ENCODE results near the gene ZAR1.

The ZAR1 gene

DNA sequence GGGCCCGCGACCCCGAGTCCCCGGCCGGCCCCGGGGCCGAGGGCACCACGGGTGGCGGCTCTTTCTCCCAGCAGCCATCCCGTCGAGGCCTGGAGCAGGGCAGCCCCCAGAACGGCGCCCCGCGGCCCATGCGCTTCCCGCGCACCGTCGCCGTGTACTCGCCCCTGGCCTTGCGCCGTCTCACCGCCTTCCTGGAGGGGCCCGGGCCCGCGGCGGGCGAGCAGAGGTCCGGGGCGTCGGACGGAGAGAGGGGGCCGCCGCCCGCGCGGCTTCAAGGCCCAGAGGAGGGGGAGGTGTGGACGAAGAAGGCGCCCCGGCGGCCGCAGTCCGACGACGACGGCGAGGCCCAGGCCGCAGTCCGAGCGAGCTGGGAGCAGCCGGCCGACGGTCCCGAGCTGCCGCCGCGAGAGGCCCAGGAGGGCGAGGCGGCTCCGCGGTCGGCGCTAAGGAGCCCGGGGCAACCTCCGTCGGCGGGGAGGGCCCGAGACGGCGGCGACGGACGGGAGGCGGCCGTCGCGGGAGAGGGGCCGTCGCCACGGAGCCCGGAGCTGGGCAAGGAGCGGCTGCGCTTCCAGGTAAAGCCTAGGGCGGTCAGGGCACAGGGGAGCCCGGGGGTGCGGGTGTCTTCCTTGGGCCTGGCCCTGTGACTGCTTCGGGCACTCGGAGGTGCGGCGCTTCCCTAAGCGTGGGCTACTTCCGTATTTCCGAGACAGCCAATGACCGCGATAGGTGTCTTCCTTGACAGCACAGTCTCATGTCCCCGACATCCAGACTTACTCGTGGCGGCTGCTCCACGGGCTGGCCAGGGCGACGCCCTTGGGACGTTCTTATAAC, 845 bp downstream of the ZAR1 start:
- no peak for DNase-seq

DNA sequence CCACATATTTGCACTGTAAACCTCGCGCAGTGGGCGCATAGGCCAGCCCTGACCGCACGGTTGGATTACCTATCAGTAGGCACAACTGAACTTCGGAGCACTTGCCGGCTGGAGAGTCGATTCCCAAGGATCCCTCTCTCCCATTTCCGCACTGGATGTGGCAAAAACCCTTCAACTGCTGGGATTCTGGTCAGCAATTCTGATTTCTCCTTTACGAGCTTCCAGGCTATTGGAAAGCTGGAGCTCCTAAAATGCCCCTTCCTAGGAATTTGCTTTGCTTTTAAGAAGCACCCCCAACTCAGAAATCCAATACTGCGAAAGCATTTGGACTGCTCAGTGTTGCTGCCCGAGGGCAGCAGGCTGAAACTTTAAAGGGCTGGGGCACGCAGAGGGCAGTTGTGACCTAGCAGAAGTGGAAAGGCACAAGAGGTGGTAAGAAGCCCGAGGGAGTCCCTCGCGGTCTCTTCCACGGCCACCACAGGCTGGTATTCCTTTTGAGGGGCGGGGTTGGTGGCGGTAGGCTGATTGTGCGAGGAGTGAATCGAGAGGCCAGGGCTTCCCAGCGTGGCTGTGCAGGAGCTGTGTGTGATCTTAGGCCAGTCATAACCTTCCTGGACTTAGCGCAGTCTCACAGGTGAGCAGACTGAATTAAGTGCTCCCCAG, 1.6 kb downstream of the ZAR1 start:
- no peak for DNase-seq

DNA sequence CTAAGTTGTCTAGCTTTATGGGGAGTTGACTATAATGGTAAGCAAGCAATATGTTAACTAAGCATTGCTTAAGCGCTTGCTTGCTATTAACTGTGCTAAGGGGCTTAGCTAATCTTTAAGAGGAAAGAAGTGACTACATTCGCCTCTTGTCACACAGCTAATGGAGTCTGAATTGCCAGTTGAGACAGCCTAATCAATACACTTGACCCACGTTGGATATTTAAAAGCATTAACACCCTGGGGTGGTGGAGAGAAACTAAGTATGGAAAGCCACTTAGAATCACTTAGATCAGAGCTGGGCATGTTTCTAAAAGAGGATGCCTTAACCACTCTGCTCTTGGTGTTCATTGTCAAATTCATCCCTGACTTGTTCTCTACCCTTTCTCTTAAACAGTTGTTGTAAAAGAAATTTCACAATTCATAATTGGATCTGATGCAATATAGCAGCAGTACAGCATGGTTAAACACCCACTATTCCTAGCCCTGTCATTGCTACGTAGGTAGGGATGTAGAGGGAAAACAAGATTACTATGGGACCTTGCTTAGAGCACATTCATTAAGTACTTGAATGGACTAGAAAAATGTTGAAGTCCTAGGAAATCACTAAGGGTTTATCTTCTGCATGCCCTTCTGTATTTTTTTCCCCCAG, 3.5 kb downstream of the ZAR1 start:
- DNase-seq: no peak

DNA sequence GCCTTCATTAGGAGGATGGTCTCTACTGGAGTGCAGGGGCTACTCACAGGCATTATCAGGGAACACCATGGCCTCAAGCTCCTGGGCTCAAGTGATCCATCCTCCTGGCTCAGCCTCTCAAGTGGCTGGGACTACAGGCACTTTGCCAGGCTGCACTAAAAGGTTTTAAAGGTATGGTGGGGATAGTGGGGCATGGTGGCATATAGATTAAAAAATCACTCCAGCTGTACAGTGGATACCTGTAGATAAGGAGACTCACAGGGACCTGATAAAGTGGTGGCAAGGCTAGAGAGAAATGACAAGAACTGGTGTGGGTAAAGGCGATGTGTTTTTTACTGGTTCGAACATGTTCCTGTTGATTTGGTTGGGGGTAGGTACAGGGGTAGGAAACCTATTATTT, 5.9 kb downstream of the ZAR1 start:
- DNase-seq: no peak

DNA sequence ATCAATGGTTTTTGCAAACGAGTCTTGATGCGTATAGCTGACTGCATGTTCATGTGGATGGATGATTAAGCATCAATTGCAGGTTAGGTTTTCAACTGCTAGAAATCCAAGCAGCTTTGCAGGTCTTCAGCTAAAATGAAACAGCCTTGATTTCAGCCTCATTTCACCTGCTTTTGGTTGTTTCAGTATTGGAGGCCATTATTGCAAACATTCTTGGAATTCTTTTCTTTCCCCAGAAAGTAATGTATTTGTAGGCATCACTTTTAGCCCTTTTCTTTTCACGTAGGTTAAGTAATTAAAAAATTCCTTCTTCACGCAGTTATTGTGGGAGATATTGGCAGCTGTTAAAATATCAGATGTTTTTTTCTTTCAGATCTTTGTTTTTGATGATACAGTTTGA, 8.8 kb downstream of the ZAR1 start:
- no peak for DNase-seq

DNA sequence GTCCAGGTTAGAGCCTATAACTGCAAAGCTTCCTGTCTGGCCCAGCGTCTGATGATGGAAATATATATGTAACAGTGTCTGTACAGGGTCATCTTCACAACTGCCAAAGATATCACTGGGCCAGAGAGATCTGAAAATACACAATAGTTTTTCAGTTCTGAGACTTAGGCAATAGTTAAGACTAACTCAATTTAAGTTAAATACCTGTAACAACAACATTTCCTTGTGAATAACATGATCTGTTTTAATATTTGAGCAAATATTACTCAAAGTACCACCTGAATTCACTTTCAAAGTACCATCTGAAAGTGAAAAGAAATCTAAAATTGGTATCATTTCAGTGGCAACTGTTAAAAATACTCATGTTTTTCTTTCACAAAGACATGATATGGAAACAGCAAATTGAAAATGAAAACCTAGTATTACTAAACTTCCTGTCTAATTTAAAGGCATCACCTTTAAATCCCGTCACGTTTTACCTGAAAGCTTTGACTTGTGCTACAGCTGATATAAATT, 9.6 kb downstream of the ZAR1 start:
- no peak for DNase-seq

DNA sequence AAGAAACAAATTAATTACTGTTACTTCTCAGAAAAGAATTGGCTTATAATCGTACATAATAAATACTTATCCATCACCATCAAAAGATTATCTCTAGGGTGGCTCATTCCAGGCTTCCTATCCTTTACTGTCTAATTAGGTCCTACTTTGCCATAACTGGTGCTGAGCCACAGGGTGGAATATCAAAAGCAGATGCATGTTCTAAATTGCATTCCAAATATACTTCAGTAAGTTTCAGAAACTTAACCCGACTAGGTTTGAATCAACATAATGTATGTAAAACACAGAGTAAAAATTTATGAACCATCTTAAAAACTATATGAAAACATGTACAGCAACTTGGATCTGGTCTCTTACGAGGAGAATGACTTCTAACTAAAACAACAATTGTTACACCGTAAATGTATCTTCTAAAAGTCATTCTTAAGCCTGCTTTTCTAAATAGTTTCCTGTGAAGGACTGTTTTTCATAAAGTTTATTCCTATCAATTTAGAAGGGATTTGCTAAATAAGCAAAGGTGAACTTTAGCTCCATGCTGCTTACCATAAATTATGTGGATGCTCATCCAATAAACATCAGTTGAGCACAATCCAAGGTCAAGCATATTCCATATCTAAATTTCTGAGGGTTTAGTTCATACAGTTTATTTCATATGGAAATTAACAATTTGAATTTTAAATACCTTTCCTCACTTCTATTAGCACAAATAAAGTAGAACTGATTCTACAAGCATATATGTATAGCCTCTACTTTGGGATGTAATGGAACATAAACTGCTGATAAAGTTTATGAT, 13.4 kb downstream of the ZAR1 start:
- DNase-seq: no peak

DNA sequence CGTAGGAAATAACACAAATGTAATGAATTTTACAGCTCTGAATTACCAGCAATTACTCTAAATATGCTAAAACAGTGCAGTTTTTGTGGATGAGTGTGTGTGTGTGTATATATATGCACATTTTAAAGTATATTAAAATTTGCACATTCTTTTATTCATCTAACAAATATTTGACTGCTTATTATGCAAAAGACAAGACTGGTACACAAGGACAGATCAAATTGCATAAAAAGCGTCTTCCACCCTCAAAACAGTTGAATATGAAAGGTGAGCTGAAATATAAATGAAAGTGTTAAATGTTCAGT, 13.9 kb downstream of the ZAR1 start:
- DNase-seq: no peak

DNA sequence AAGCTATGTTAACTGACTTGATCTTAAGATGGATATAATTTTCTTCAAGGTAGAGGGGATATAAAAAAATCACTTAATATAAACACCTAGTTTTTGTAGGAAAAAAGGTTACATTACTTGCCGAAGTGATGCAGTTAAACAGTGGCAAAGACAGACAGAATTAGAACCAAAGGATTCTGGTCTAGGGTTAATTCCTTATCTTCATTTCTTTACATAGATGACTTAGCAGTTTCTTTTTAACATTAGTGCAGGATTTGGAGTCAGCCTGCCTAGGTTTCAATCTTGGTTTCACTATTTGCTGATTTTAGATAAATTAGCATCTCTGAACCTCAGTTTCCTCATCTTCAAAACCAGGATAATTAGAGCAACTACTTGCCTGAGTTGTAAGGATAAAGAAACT, 14.3 kb downstream of the ZAR1 start:
- DNase-seq: no peak

DNA sequence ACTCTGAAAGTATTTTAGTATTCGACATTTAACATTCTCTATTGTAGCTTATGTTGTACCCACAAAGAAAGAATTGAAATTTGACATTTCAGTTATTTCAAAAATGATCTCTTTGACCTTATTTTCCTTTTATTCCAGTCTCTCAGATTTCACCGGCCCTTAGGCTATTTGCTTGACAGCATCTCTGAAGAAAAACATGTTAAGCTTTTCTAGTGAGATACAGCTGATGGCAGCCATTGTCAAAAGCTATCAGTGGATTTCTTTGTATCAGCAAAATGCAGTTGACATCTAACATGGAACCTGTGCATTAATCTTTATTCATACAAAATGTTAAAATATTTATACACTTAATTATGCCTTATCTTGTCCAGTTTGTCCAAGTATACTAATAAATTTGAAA, 16.7 kb downstream of the ZAR1 start:
- DNase-seq: no peak

DNA sequence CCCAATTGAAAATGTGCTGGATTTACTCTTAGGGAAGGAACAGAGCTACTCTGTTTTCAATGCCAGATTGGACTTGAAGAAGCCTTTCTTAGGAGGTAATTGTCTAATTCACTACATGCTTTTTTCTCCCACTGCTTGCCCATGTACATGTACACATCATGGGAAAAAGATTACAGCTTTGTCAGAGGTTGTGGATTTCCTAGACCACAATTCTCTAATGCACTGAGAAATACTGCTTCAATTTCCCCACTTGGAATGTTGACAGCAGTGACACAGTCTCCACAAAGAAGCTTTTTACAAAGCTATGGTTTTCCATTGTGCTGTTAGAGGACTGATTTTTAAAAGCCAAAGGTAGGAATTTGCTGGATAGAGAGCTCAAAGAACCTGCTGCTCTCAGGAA, 19.5 kb downstream of the ZAR1 start:
- DNase-seq: no peak

DNA sequence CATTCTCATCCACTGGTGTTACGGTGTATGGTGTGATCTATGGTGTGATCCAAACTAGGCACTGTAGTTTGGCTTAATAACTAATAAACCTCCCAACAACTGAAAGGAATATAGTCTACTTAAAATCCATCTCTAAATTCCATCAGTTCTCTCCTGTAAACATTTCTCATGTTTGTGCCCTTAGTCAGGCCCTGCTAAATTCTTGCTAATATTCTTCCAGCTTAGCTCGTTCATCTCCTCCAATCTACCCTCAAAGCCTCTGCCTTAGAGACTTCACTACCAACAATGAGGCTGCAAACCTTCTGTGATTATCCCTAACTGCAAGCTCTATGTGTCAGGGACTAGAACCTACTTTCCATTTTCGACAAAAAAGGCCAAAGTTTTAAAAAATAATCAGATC, 28.1 kb downstream of the ZAR1 start:
- no peak for DNase-seq

DNA sequence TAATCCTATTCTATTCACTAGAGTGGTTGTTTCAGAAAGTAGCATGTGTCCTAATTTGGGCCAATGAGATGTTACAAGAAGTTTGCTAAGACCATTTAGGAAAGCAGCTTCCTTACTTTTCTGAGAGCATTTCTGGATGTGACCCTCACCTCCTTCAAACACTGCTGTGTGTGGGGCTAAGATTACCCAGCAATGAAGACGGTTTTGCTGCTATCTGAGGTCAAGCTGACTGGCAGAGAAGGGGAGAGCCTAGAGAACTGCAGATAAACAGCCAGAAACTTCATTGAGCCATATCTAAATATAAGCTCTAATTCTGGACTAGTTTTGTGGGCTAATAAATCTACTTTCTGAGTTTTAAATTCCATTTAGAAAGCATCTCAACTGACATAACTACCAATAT, 36.4 kb downstream of the ZAR1 start:
- DNase-seq: no peak

DNA sequence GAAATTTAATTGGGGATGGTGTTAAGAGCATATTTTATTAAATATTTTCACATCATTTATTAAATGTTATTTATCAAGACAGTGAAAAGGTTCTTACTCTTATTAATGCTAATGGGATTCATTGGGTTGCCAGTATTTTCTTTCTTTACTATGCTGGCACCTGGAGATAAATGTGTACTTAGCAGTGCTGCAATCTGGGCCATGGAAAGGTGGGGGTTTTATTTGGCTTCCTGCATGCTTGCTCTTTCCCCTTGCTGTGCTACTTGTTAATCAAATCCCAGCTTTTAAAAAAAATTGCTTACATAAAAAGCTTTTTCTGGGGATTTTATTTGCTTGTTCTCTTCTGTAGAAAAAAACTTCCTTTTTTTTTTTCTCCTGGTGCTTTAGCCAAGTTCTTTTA, 48.3 kb downstream of the ZAR1 start:
- no peak for DNase-seq

DNA sequence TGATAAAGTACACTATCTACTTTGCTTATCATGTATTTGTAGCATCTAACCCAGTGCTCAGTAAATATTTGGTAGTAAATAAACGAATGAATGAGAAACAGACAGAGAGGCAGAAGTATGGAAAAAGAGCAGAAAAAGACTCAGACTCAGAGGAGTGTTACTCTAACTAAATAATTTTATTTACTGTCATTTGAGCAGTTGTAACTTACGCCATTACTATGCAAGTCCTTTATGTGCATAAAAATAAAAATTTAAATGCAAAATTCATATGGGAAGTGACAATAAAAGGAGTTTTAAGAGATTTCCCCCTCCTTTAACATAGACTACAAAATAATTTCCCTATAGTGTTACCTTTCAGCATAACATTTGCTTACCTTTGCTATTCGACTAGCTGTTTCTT, 49.5 kb downstream of the ZAR1 start:
- DNase-seq: no peak

DNA sequence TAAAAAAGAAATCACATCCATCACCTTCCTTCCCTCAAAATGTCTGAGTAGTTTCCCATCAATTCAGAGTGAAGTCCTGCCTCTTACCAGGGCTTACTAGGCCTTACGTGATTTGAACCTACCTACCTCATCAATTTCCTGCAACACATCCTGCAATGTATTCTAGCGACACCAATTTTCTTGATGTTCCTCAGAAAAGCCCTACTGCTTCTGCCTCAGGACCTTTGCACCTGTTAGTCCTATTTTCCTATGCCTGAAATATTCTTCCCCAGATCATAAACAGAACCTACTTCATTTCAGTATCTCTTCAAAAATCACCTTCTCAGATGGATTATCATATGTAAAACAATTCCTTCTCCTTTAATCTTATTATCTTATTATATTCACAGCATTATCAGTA, 52.8 kb downstream of the ZAR1 start:
- DNase-seq: no peak

DNA sequence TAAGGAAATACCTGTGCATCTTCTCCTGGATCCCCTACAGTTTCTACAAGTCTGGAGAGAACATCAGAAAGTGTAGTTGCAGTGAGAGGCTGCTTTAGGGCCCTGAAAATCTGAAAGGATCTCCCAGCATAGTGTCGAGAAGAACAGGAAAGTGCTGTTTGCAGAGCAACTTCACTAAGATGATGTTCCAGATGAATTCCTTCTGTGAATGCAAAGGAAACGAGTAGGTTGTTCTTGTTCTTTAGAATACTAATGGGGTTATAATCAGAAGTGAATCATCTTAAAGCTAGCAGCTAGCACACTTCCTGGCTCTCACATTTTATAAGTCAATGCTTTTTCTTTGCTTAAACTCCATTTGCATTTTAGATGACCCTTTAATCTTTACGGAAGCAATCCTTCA, 53.7 kb downstream of the ZAR1 start:
- DNase-seq: no peak
